Astrocyte (in vitro differentiated cells and primary cell): ENCODE data around the gene ZSCAN9. TPM values are rescaled to one million over a fixed set of nuclear protein-coding genes. Genes with fewer than 3 reads are reported as not detected.
A peak's percentile ranks its signal among the peaks of the same experiment; 100 is the strongest.

Source experiments
- DNase-seq: peaks from one replicate; pipeline ENCODE4 v3.0.0-alpha.2; 2010; ENCODE audit warnings: low read depth
- FAIRE-seq: peaks from 2 replicates; lab custom pipeline; 2011; peaks lifted over from hg19 to GRCh38; lab: Jason Lieb, UNC
- H2AFZ ChIP-seq: 2 replicates; pipeline ENCODE4 v1.6.0; 2012; ENCODE audit warnings: low read depth, low read length, inconsistent platforms
- H3K27ac ChIP-seq: 2 replicates; pipeline ENCODE4 v1.5.1; 2011; ENCODE audit warnings: low read depth, low read length, inconsistent platforms
- H3K27me3 ChIP-seq: 2 replicates; pipeline ENCODE4 v1.6.0; 2011; ENCODE audit warnings: low read length, inconsistent platforms; ENCODE audit not compliant: insufficient read depth
- H3K36me3 ChIP-seq: 2 replicates; pipeline ENCODE4 v1.5.1; 2011; ENCODE audit warnings: low read length, inconsistent platforms; ENCODE audit not compliant: insufficient read depth
- H3K4me1 ChIP-seq: 2 replicates; pipeline ENCODE4 v1.5.1; 2011; ENCODE audit warnings: low read length, inconsistent platforms; ENCODE audit not compliant: insufficient read depth
- H3K4me2 ChIP-seq: 2 replicates; pipeline ENCODE4 v1.6.0; 2012; ENCODE audit warnings: low read length, inconsistent platforms
- H3K4me3 ChIP-seq: 2 replicates; pipeline ENCODE4 v1.5.1; 2011; ENCODE audit warnings: low read depth, mild to moderate bottlenecking, low read length, inconsistent platforms; ENCODE audit not compliant: insufficient read depth
- H3K79me2 ChIP-seq: 2 replicates; pipeline ENCODE4 v1.6.0; 2012; ENCODE audit warnings: mild to moderate bottlenecking, low read length, inconsistent platforms; ENCODE audit not compliant: insufficient read depth
- H3K9ac ChIP-seq: 2 replicates; pipeline ENCODE4 v1.6.0; 2012; ENCODE audit warnings: mild to moderate bottlenecking, low read length, inconsistent platforms
- H3K9me3 ChIP-seq: 2 replicates; pipeline ENCODE4 v1.5.1; 2012; ENCODE audit warnings: low read depth, mild to moderate bottlenecking, low read length, inconsistent platforms; ENCODE audit not compliant: insufficient read depth
- H4K20me1 ChIP-seq: 2 replicates; pipeline ENCODE4 v1.6.0; 2012; ENCODE audit warnings: low read length, inconsistent platforms; ENCODE audit not compliant: insufficient read depth
- H3K27ac Mint-ChIP-seq: one replicate; pipeline ENCODE4 v1.8.0; 2021; ENCODE audit warnings: mild to moderate bottlenecking, mixed read lengths; ENCODE audit not compliant: unreplicated experiment
- H3K27me3 Mint-ChIP-seq: one replicate; pipeline ENCODE4 v1.8.0; 2021; ENCODE audit warnings: low read depth, mixed read lengths; ENCODE audit not compliant: unreplicated experiment
- H3K36me3 Mint-ChIP-seq: one replicate; pipeline ENCODE4 v1.8.0; 2021; ENCODE audit warnings: low read depth, mixed read lengths; ENCODE audit not compliant: unreplicated experiment
- H3K4me1 Mint-ChIP-seq: one replicate; pipeline ENCODE4 v1.8.0; 2021; ENCODE audit warnings: low read depth, mixed read lengths; ENCODE audit not compliant: unreplicated experiment
- H3K4me3 Mint-ChIP-seq: one replicate; pipeline ENCODE4 v1.8.0; 2021; ENCODE audit warnings: mild to moderate bottlenecking, moderate library complexity, mixed read lengths; ENCODE audit not compliant: unreplicated experiment
- H3K9me3 Mint-ChIP-seq: one replicate; pipeline ENCODE4 v1.8.0; 2021; ENCODE audit warnings: mild to moderate bottlenecking, mixed read lengths; ENCODE audit not compliant: unreplicated experiment
- CTCF ChIP-seq: IDR thresholded peaks from 2 replicates; pipeline ENCODE4 v1.5.1; 2011; ENCODE audit warnings: low read depth, mild to moderate bottlenecking, inconsistent platforms, low read length, moderate library complexity; ENCODE audit not compliant: insufficient read depth
- EZH2 ChIP-seq: IDR thresholded peaks from 2 replicates; pipeline ENCODE4 v1.6.1; 2012; ENCODE audit warnings: mild to moderate bottlenecking, low read length, inconsistent platforms; ENCODE audit not compliant: insufficient read depth
- total RNA-seq: library from RNA; stranded (reverse); gene quantifications from 2 replicates; pipeline ENCODE4 v1.2.1, GENCODE V29; 2021

The ZSCAN9 gene
- total RNA-seq, 1 donor from 2014 or later, result 16.9 TPM

GRCh38 chr6:28206928-28207509, 18.1 kb upstream of the ZSCAN9 start:
- peaks cover 62% of the 10 kb centered on the region for H3K27me3 ChIP-seq
- DNase-seq (no peak), FAIRE-seq (no peak)
- peaks cover 18% of the 10 kb centered on the region for H3K4me1 ChIP-seq
- Mint-ChIP-seq H3K36me3 (no peaks in the 10 kb centered on the region), H3K9me3 (no peaks in the 10 kb centered on the region), H3K4me1 (peaks cover 5% of the 10 kb centered on the region), H3K27me3 (peaks cover 63% of the 10 kb centered on the region), H3K4me3 (peak overlapping the region; percentile 91), H3K27ac (no peak overlapping the region)
- TF ChIP-seq EZH2 (no peak), CTCF (no peak)
- H3K36me3 ChIP-seq, result no peaks in the 10 kb centered on the region
- H2AFZ ChIP-seq, result peak overlapping the region; percentile 93
- H4K20me1 ChIP-seq, result no peaks in the 10 kb centered on the region
- peaks cover 2% of the 10 kb centered on the region for H3K9me3 ChIP-seq
- H3K27ac ChIP-seq, result no peak overlapping the region
- peak overlapping the region; percentile 65 for H3K9ac ChIP-seq
- H3K79me2 ChIP-seq, result no peaks in the 10 kb centered on the region
- H3K4me2 ChIP-seq, result peak overlapping the region; percentile 96
- peak overlapping the region; percentile 64 for H3K4me3 ChIP-seq

GRCh38 chr6:28207510-28208110, 17.5 kb upstream of the ZSCAN9 start:
- H3K4me1 Mint-ChIP-seq, result peaks cover 5% of the 10 kb centered on the region
- H3K27ac ChIP-seq, result no peak overlapping the region
- no peaks in the 10 kb centered on the region for H4K20me1 ChIP-seq
- H3K27me3 ChIP-seq, result peaks cover 62% of the 10 kb centered on the region
- peak overlapping the region; percentile 93 for H2AFZ ChIP-seq
- no peaks in the 10 kb centered on the region for H3K36me3 Mint-ChIP-seq
- peaks cover 2% of the 10 kb centered on the region for H3K9me3 ChIP-seq
- peak overlapping the region; percentile 64 for H3K4me3 ChIP-seq
- TF ChIP-seq EZH2, result no peak
- TF ChIP-seq CTCF, result no peak
- H3K4me1 ChIP-seq, result peaks cover 18% of the 10 kb centered on the region
- H3K4me3 Mint-ChIP-seq, result peak overlapping the region; percentile 91
- peak overlapping the region; percentile 96 for H3K4me2 ChIP-seq
- FAIRE-seq, result no peak
- peak; percentile 11 for DNase-seq
- H3K27ac Mint-ChIP-seq, result peak overlapping the region; percentile 36
- H3K36me3 ChIP-seq, result no peaks in the 10 kb centered on the region
- H3K9ac ChIP-seq, result peak overlapping the region; percentile 65
- H3K9me3 Mint-ChIP-seq, result no peaks in the 10 kb centered on the region
- peaks cover 61% of the 10 kb centered on the region for H3K27me3 Mint-ChIP-seq
- H3K79me2 ChIP-seq, result no peaks in the 10 kb centered on the region

GRCh38 chr6:28208111-28208659, 16.9 kb upstream of the ZSCAN9 start:
- H3K4me2 ChIP-seq, result peak overlapping the region; percentile 96
- peaks cover 62% of the 10 kb centered on the region for H3K27me3 ChIP-seq
- peak overlapping the region; percentile 91 for H3K4me3 Mint-ChIP-seq
- peak overlapping the region; percentile 64 for H3K4me3 ChIP-seq
- peak overlapping the region; percentile 36 for H3K27ac Mint-ChIP-seq
- H3K9me3 Mint-ChIP-seq, result no peaks in the 10 kb centered on the region
- H3K79me2 ChIP-seq, result no peaks in the 10 kb centered on the region
- peaks cover 18% of the 10 kb centered on the region for H3K4me1 ChIP-seq
- H2AFZ ChIP-seq, result peak overlapping the region; percentile 93
- H3K4me1 Mint-ChIP-seq, result peaks cover 5% of the 10 kb centered on the region
- H3K36me3 Mint-ChIP-seq, result no peaks in the 10 kb centered on the region
- no peak overlapping the region for H3K27ac ChIP-seq
- H3K27me3 Mint-ChIP-seq, result peaks cover 61% of the 10 kb centered on the region
- peaks cover under 1% of the 10 kb centered on the region for H3K9me3 ChIP-seq
- FAIRE-seq (no peak), DNase-seq (no peak)
- no peaks in the 10 kb centered on the region for H4K20me1 ChIP-seq
- TF ChIP-seq CTCF (no peak), EZH2 (no peak)
- H3K9ac ChIP-seq, result peak overlapping the region; percentile 65
- H3K36me3 ChIP-seq, result no peaks in the 10 kb centered on the region
